GM12878 (cell line): Measurements from ENCODE around the gene SERPINA4. TPM values are rescaled to one million over a fixed set of nuclear protein-coding genes. Genes with fewer than 3 reads are reported as not detected.

Experiments used
- ATAC-seq: fragments of 200-7000 bp; cut with Tn5 transposase; 3 replicates; pipeline ENCODE4 v1.9.1; 2020; ENCODE audit warnings: mild to moderate bottlenecking, moderate library complexity
- BruUV-seq: library from RNA; stranded (reverse); fragments of 400-500 nt; replicated peaks from 2 replicates; lab custom pipeline; 2021; lab: Mats Ljungman, UMichigan
- CTCF ChIA-PET: fragments of 300-600 bp; sonication (Branson Sonifier 250); formaldehyde crosslinking; extraction: SDS; loops from one replicate; lab custom pipeline; 2021; ENCODE audit warnings: inconsistent platforms; lab: Yijun Ruan, JAX
- POLR2A ChIA-PET: fragments of 350-600 bp; formaldehyde crosslinking; extraction: SDS; loops from one replicate; lab custom pipeline; 2021; ENCODE audit warnings: inconsistent platforms; lab: Charles Lee
- RAD21 ChIA-PET: fragments of 300-600 bp; sonication (Branson Sonifier 250); formaldehyde crosslinking; loops from one replicate; lab custom pipeline; 2023; ENCODE audit warnings: antibody characterized with exemption; ENCODE audit not compliant: unreplicated experiment; lab: Charles Lee
- SMC1A ChIA-PET: fragments of 300-600 bp; sonication (Branson Sonifier 250); formaldehyde crosslinking; loops from one replicate; lab custom pipeline; 2023; ENCODE audit not compliant: unreplicated experiment, uncharacterized antibody; lab: Charles Lee
- DNase-seq: peaks from one replicate; pipeline ENCODE4 v3.0.0-alpha.2; 2011; ENCODE audit warnings: low read depth, low spot score
- FAIRE-seq: peaks from 3 replicates; lab custom pipeline; 2011; peaks lifted over from hg19 to GRCh38; lab: Jason Lieb, UNC
- H2AFZ ChIP-seq: 2 replicates; pipeline ENCODE4 v1.6.0; 2011; ENCODE audit warnings: low read depth, low read length, control low read depth; ENCODE audit not compliant: control insufficient read depth
- H3K27ac ChIP-seq: 2 replicates; pipeline ENCODE4 v1.5.1; 2011; ENCODE audit warnings: control low read depth; ENCODE audit not compliant: control insufficient read depth, insufficient read depth
- H3K27me3 ChIP-seq, 2 experiments: replicated peaks in 1 of 2; 2 replicates each; pipeline versions ENCODE4 v1.6.0 to v1.6.1; 2011; ENCODE audit warnings: low read length in 1 of 2; ENCODE audit not compliant: control insufficient read depth in 2 of 2, insufficient read depth in 2 of 2
- H3K36me3 ChIP-seq, 2 experiments: 2 replicates each; pipeline ENCODE4 v1.5.1; 2011; ENCODE audit warnings: low read length in 1 of 2; ENCODE audit not compliant: control insufficient read depth in 2 of 2, insufficient read depth in 2 of 2
- H3K4me1 ChIP-seq: 2 replicates; pipeline ENCODE4 v1.6.1; 2011; ENCODE audit warnings: mild to moderate bottlenecking, low read length, moderate library complexity, mixed read lengths; ENCODE audit not compliant: control insufficient read depth, insufficient read depth
- H3K4me2 ChIP-seq: 2 replicates; pipeline ENCODE4 v1.6.0; 2011; ENCODE audit warnings: control low read depth; ENCODE audit not compliant: control insufficient read depth, insufficient read depth
- H3K4me3 ChIP-seq: fragments of 200-600 bp; sonication (generic); 2 replicates; pipeline ENCODE4 v1.5.1; 2016
- H3K79me2 ChIP-seq: 2 replicates; pipeline ENCODE4 v1.6.0; 2011; ENCODE audit warnings: low read length; ENCODE audit not compliant: control insufficient read depth, insufficient read depth
- H3K9ac ChIP-seq: 2 replicates; pipeline ENCODE4 v1.8.0; 2011; ENCODE audit warnings: low read length, control low read depth, mixed read lengths; ENCODE audit not compliant: control insufficient read depth, insufficient read depth
- H3K9me3 ChIP-seq: replicated peaks from 3 replicates; pipeline ENCODE4 v1.5.1; 2011; ENCODE audit warnings: mild to moderate bottlenecking, low read length; ENCODE audit not compliant: control insufficient read depth, insufficient read depth
- H4K20me1 ChIP-seq: 2 replicates; pipeline ENCODE4 v1.6.0; 2011; ENCODE audit not compliant: control insufficient read depth, insufficient read depth
- E2F8 ChIP-seq: fragments of 450-650 bp; IDR thresholded peaks from 2 replicates; pipeline ENCODE4 v1.6.1; 2018; ENCODE audit warnings: mild to moderate bottlenecking, low read depth, moderate library complexity; ENCODE audit not compliant: partially characterized antibody
- ETV6 ChIP-seq, 2 experiments: fragments of 450-650 bp in 1 of 2; IDR thresholded peaks in 1 of 2; conservative IDR thresholded peaks in 1 of 2; 2 replicates each; pipeline ENCODE4 v1.6.1; 2014; ENCODE audit warnings: antibody characterized with exemption in 1 of 2, borderline replicate concordance in 1 of 2, low read depth in 1 of 2, mild to moderate bottlenecking in 1 of 2, moderate library complexity in 1 of 2
- KLF5 ChIP-seq: fragments of 450-650 bp; IDR thresholded peaks from 2 replicates; pipeline ENCODE4 v1.6.1; 2014; ENCODE audit warnings: mild to moderate bottlenecking; ENCODE audit not compliant: partially characterized antibody
- MAX ChIP-seq: IDR thresholded peaks from 2 replicates; pipeline ENCODE4 v1.6.1; 2012; ENCODE audit warnings: low read depth, low read length, improper control_type of control experiment
- NBN ChIP-seq: fragments of 450-650 bp; IDR thresholded peaks from 2 replicates; pipeline ENCODE4 v1.6.1; 2016
- PAX8 ChIP-seq: fragments of 450-650 bp; IDR thresholded peaks from 2 replicates; pipeline ENCODE4 v1.6.1; 2017; ENCODE audit warnings: mild to moderate bottlenecking, moderate library complexity
- STAT1 ChIP-seq: fragments of 450-650 bp; conservative IDR thresholded peaks from 2 replicates; pipeline ENCODE4 v1.6.1; 2014; ENCODE audit warnings: antibody characterized with exemption, mild to moderate bottlenecking
- WRNIP1 ChIP-seq: IDR thresholded peaks from 2 replicates; pipeline ENCODE4 v1.6.1; 2011; ENCODE audit warnings: low read depth, low read length, improper control_type of control experiment, borderline replicate concordance
- ZNF24 ChIP-seq: fragments of 450-650 bp; IDR thresholded peaks from 2 replicates; pipeline ENCODE4 v1.6.1; 2017; ENCODE audit warnings: antibody characterized with exemption, mild to moderate bottlenecking
- ZNF274 ChIP-seq: IDR thresholded peaks from one replicate; pipeline ENCODE4 v1.8.0; 2011; ENCODE audit not compliant: insufficient read length, insufficient read depth
- WGBS: methylation state at CpG from one replicate; pipeline ENCODE4 v1.1.6; 2016; ENCODE audit warnings: low lambda C conversion rate; ENCODE audit not compliant: insufficient replicate concordance, insufficient coverage; ENCODE audit errors: missing lambda C conversion rate; 5-methylcytosine and 5-hydroxymethylcytosine counted together
- in situ Hi-C: fragments of 300-500 bp; cut with MboI; formaldehyde crosslinking; loops from 9 replicates; pipeline ENCODE4 v1.14.3; 2018; ENCODE audit warnings: mixed read lengths
- intact Hi-C: fragments of 100-400 bp; cut with micrococcal nuclease; formaldehyde crosslinking; loops from one replicate; pipeline ENCODE4 v1.14.2; 2022; ENCODE audit not compliant: unreplicated experiment
- polyA plus RNA-seq, 11 experiments: library from polyadenylated mRNA; depleted of rRNA in 4 of 11; unstranded in 6 of 11; stranded (reverse) in 5 of 11; fragments of >200 nt; fragmentation: Nextera tagmentation in 4 of 11; fragmentation: Illumina TruSeq in 1 of 11; extraction: Ambion mirVana in 4 of 11; extraction: Trizol in 1 of 11; gene quantifications; 1 replicate in 1 of 11; 2 replicates in 10 of 11; pipeline versions ENCODE4 v1.2.1 to v1.2.3, GENCODE V29; 2011 to 2016; ENCODE audit warnings: inconsistent platforms in 2 of 11, missing spikeins in 2 of 11, low read depth in 1 of 11
- total RNA-seq, 4 experiments: library from RNA; depleted of rRNA in 3 of 4; stranded (reverse); fragments of >200 nt in 3 of 4; fragmentation: Illumina TruSeq in 1 of 4; extraction: Trizol in 1 of 4; gene quantifications; 2 replicates each; pipeline versions ENCODE4 v1.2.1 to v1.2.3, GENCODE V29; 2013 to 2021

The SERPINA4 gene
- total and polyA plus RNA-seq, 10 of the 15 experiments (the other 5 are each of a cell fraction or from before 2014, with no cell fraction given) = 0.13 TPM; not detected in 9

GRCh38 chr14:94574336-94574735, 13.1 kb downstream of the SERPINA4 start:
- H3K4me2 ChIP-seq = no peak overlapping the region
- SMC1A ChIA-PET = no interaction called here
- 6% methylated on average over 3 of the region's 3 CpGs for WGBS
- no peak overlapping the region for H3K27ac ChIP-seq
- no peaks in the 10 kb centered on the region for H3K9me3 ChIP-seq
- no peak overlapping the region for H3K9ac ChIP-seq
- POLR2A ChIA-PET = no interaction called here
- H3K4me3 ChIP-seq = no peak overlapping the region
- H2AFZ ChIP-seq = no peak overlapping the region
- intact Hi-C loops = no loop called here
- no peak for ATAC-seq
- FAIRE-seq = no peak
- no peak for DNase-seq
- no peaks in the 10 kb centered on the region; a peak in 1 of 4 replicates for H3K27me3 ChIP-seq
- TF ChIP-seq STAT1 = no peak
- TF ChIP-seq WRNIP1 = no peak
- TF ChIP-seq MAX = no peak
- no peak for TF ChIP-seq PAX8
- no peak for TF ChIP-seq E2F8
- TF ChIP-seq KLF5 = no peak
- TF ChIP-seq ZNF24 = no peak
- TF ChIP-seq NBN = no peak
- TF ChIP-seq ETV6 (conservative IDR thresholded peaks at IDR 0.05 in 1 of 2, IDR thresholded peaks at IDR 0.05 in 1 of 2; ENCODE audit: borderline replicate concordance in 1 of 2, low read depth in 1 of 2) = no peak
- no peak for TF ChIP-seq ZNF274
- H3K79me2 ChIP-seq = no peaks in the 10 kb centered on the region
- in situ Hi-C loops = no loop called here
- no peaks in the 10 kb centered on the region for H3K4me1 ChIP-seq
- no peaks in the 10 kb centered on the region for H3K36me3 ChIP-seq
- no peaks in the 10 kb centered on the region for H4K20me1 ChIP-seq
- BruUV-seq = no TSS peak
- CTCF ChIA-PET = interaction anchor here (0.6 kb wide), 1 partner anchor 311 kb away, joined by 3 read pairs; no protein-coding TSS in a partner anchor
- RAD21 ChIA-PET = no interaction called here
